ENCODE results near the gene ASB16. TPM values are rescaled to one million over a fixed set of nuclear protein-coding genes. Genes with fewer than 3 reads are reported as not detected.

ASB16 gene
- total and polyA plus RNA-seq, 3 donors from 2014 or later = 0.86 to 5.7 (median 2.5) TPM

DNA sequence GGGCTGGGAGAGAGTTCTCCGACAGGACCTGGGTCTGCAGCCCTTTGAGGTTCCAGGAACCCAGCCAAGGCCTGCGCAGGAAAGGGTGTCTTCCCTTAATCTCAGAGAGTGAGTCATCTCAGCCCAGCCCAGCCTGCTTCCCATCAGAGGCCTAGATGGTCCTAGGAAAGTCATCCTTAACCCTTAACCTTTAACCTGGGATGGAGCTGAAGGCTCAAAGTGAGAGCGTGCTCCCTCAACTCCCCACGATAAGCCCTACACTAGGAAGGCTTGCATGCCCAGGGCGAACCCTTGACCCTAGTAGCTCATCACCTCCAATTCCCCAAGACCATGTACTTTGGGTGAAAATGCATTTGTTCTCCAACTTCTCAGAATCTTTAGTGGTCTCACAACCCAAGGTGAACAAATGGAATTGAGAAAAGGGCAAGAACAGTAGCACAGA, 34.0 kb downstream of the ASB16 start:
- DNase-seq = no peak
- WGBS, 2 donors = 49 to 67% methylated on average over 5 of the region's 5 CpGs
- no peak for TF ChIP-seq POLR2A (IDR thresholded peaks at IDR 0.05)
- TF ChIP-seq, protein P1, sequence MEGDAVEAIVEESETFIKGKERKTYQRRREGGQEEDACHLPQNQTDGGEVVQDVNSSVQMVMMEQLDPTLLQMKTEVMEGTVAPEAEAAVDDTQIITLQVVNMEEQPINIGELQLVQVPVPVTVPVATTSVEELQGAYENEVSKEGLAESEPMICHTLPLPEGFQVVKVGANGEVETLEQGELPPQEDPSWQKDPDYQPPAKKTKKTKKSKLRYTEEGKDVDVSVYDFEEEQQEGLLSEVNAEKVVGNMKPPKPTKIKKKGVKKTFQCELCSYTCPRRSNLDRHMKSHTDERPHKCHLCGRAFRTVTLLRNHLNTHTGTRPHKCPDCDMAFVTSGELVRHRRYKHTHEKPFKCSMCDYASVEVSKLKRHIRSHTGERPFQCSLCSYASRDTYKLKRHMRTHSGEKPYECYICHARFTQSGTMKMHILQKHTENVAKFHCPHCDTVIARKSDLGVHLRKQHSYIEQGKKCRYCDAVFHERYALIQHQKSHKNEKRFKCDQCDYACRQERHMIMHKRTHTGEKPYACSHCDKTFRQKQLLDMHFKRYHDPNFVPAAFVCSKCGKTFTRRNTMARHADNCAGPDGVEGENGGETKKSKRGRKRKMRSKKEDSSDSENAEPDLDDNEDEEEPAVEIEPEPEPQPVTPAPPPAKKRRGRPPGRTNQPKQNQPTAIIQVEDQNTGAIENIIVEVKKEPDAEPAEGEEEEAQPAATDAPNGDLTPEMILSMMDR (IDR thresholded peaks at IDR 0.05) = no peak
- Histone ChIP-seq H3K27ac (no peak overlapping the region), H3K9me3 (no peaks in the 10 kb centered on the region), H3K4me3 (no peak overlapping the region), H3K4me1 (no peaks in the 10 kb centered on the region), H3K36me3 (ENCODE audit: low read depth, missing control alignments) (peaks cover 5% of the 10 kb centered on the region), H3K27me3 (no peaks in the 10 kb centered on the region)
- intact Hi-C loops (cut with DNase I; ENCODE audit: low total_unique reads) = no loop called here

DNA sequence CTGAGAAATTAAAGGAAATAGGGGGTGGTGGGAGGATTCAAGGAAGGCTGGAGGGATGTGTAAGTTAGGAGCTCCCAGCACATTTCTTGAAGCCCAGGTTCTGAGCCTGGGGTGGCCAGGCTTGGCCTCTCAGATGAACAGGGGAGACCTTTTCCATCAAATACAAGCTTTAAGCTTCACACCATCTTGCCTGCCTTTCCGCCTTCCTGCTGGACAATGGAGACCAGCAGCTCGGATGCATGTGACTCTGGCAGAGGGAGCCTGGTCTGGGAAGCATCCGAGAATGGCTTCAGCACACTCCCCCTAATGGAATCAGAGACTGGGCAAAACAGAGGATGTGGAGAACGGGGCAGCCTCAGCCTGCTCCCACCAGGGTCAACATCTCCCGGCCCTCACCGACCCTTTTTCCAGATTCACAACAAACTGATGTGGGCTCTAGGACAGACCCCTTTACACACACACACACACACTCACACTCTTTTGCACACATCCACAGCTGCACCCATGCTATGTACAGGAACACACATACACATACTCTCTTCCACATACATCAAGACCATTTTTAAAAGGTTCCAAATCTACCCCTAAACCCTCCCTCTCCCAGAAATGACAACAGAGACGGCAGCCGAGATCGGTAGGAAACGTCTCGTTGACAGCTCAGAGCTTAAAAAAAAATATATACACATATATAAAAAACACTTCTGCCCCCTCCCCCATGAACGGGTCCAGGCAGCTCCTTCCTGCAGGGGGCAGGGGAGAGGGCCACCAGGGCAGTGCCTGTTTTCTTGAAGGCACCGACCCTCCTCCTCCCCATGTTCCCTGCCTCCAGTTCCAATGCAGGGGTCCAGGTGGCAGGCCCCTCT, 35.7 kb downstream of the ASB16 start:
- no peaks in the 10 kb centered on the region for H3K9me3 ChIP-seq
- H3K4me3 ChIP-seq = no peak overlapping the region
- intact Hi-C loops (cut with DNase I; ENCODE audit: low total_unique reads) = no loop called here
- H3K4me1 ChIP-seq = peaks cover 8% of the 10 kb centered on the region
- no peaks in the 10 kb centered on the region for H3K27me3 ChIP-seq
- 55 to 70% methylated on average over 12 to 13 of the region's 13 CpGs for WGBS, 2 donors
- no peak overlapping the region for H3K27ac ChIP-seq
- DNase-seq = no peak
- no peak for TF ChIP-seq POLR2A (IDR thresholded peaks at IDR 0.05)
- TF ChIP-seq, protein P1 (IDR thresholded peaks at IDR 0.05) = no peak
- peaks cover 5% of the 10 kb centered on the region for H3K36me3 ChIP-seq (ENCODE audit: low read depth, missing control alignments)

DNA sequence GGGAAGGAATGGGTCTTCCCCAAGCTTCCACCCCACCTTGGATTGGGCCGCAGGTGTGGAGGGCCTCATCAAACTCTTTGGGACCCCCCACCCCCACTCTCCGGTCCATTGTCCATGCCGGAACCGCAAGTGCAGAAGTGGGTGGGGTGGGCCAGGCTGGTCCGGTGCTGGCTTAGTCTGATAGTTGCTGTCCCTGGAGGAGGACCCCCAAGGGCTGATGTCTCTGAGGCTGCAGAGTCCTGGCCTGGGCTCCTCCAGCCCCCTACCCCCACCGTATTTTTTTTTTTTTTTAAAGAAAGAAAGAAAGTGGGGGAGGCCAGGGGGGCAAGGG, 36.3 kb downstream of the ASB16 start:
- 77 to 86% methylated on average over 2 to 6 of the region's 6 CpGs for WGBS, 2 donors
- Histone ChIP-seq H3K27ac (no peak overlapping the region), H3K4me1 (peaks cover 11% of the 10 kb centered on the region), H3K4me3 (no peak overlapping the region), H3K36me3 (ENCODE audit: low read depth, missing control alignments) (peaks cover 5% of the 10 kb centered on the region), H3K9me3 (no peaks in the 10 kb centered on the region), H3K27me3 (no peaks in the 10 kb centered on the region)
- DNase-seq = no peak
- TF ChIP-seq, protein P1 (IDR thresholded peaks at IDR 0.05) = no peak
- TF ChIP-seq POLR2A (IDR thresholded peaks at IDR 0.05) = no peak
- intact Hi-C loops (cut with DNase I; ENCODE audit: low total_unique reads) = no loop called here

DNA sequence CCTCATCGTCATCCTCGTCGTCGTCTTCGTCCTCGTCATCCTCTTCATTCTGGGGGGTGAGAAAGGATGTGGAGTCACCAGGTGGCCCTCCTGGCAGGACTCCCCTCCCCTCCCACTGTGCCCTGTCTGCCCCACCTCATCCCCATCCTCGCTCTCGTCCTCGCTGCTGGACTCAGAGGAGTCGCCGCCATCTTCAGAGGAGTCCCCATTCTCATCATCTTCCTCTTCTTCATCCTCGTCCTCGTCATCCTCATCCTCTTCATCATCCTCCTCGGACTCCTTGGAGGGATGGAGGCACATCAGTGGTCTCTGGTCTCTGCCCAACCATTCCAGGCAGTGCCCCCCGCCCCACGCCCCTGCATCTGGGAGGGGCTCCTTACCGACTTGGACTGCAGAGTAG, 36.8 kb downstream of the ASB16 start:
- DNase-seq = no peak
- Histone ChIP-seq H3K36me3 (ENCODE audit: low read depth, missing control alignments) (peaks cover 5% of the 10 kb centered on the region), H3K4me1 (peaks cover 12% of the 10 kb centered on the region), H3K27ac (no peak overlapping the region), H3K27me3 (no peaks in the 10 kb centered on the region), H3K9me3 (no peaks in the 10 kb centered on the region), H3K4me3 (no peak overlapping the region)
- intact Hi-C loops (cut with DNase I; ENCODE audit: low total_unique reads) = no loop called here
- 88 to 89% methylated on average over 17 of the region's 17 CpGs for WGBS, 2 donors
- TF ChIP-seq, protein P1 (IDR thresholded peaks at IDR 0.05) = no peak
- no peak for TF ChIP-seq POLR2A (IDR thresholded peaks at IDR 0.05)

DNA sequence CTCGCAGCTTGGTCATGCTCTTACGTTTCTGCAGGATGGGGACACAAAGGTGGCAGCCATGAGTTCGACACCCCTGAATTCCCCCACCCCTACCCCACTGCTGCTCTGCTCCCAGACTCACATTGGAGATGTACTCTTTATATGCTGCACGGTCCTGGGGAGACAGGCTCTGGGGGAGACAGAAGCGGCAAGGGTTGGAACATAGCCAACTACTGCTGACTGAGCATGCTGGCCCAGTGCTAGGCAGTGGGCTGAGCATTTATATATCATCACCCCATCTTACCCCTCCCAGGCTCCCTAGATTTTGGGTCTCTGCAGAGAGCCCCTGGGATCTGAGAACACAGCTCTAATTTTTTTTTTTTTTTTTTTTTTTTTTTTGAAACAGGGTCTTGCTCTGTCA, 37.2 kb downstream of the ASB16 start:
- Histone ChIP-seq H3K27me3 (no peaks in the 10 kb centered on the region), H3K9me3 (no peaks in the 10 kb centered on the region), H3K27ac (no peak overlapping the region), H3K4me3 (no peak overlapping the region), H3K4me1 (peaks cover 17% of the 10 kb centered on the region), H3K36me3 (ENCODE audit: low read depth, missing control alignments) (peaks cover 5% of the 10 kb centered on the region)
- WGBS, 2 donors = 86 to 90% methylated on average over 5 of the region's 5 CpGs
- no peak for DNase-seq
- TF ChIP-seq, protein P1 (IDR thresholded peaks at IDR 0.05) = no peak
- intact Hi-C loops (cut with DNase I; ENCODE audit: low total_unique reads) = no loop called here
